Measurements from ENCODE around the gene BUD13. TPM values are rescaled to one million over a fixed set of nuclear protein-coding genes. Genes with fewer than 3 reads are reported as not detected.

The BUD13 gene
- total RNA-seq, 1 donor = 14.5 TPM

- TF ChIP-seq, protein P1, sequence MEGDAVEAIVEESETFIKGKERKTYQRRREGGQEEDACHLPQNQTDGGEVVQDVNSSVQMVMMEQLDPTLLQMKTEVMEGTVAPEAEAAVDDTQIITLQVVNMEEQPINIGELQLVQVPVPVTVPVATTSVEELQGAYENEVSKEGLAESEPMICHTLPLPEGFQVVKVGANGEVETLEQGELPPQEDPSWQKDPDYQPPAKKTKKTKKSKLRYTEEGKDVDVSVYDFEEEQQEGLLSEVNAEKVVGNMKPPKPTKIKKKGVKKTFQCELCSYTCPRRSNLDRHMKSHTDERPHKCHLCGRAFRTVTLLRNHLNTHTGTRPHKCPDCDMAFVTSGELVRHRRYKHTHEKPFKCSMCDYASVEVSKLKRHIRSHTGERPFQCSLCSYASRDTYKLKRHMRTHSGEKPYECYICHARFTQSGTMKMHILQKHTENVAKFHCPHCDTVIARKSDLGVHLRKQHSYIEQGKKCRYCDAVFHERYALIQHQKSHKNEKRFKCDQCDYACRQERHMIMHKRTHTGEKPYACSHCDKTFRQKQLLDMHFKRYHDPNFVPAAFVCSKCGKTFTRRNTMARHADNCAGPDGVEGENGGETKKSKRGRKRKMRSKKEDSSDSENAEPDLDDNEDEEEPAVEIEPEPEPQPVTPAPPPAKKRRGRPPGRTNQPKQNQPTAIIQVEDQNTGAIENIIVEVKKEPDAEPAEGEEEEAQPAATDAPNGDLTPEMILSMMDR (IDR thresholded peaks at IDR 0.05; ENCODE audit: extremely low read depth, low read depth, low read length) = no peak
These were observed 62.6 kb downstream of the BUD13 start for GRCh38 chr11:116710001-116710674.

GRCh38 chr11:116707746-116708145 is 65.0 kb downstream of the BUD13 start:
- Histone ChIP-seq H3K9me3 (ENCODE audit: low read depth, low read length) (no peaks in the 10 kb centered on the region), H3K79me2 (ENCODE audit: insufficient read depth, low read length) (no peaks in the 10 kb centered on the region), H4K20me1 (ENCODE audit: insufficient read depth, low read length) (no peaks in the 10 kb centered on the region), H3K27ac (ENCODE audit: low read depth, low read length) (no peak overlapping the region), H3K4me2 (ENCODE audit: insufficient read depth, low read length) (no peak overlapping the region), H3K4me3 (ENCODE audit: insufficient read depth, low read length) (no peak overlapping the region), H3K36me3 (ENCODE audit: insufficient read depth, low read length) (no peaks in the 10 kb centered on the region), H2AFZ (ENCODE audit: low read length) (no peak overlapping the region), H3K27me3 (ENCODE audit: insufficient read depth, low read length) (peaks cover 29% of the 10 kb centered on the region), H3K4me1 (ENCODE audit: insufficient read depth, low read length) (no peaks in the 10 kb centered on the region)
- TF ChIP-seq, protein P1 (IDR thresholded peaks at IDR 0.05; ENCODE audit: extremely low read depth, low read depth, low read length) = no peak
- no peak for DNase-seq (ENCODE audit: insufficient read length, low spot score, missing footprints)

More at GRCh38 chr11:116710001-116710674, 62.6 kb downstream of the BUD13 start:
- H3K4me2 ChIP-seq (ENCODE audit: insufficient read depth, low read length) = no peak overlapping the region
- H3K4me3 ChIP-seq (ENCODE audit: insufficient read depth, low read length) = no peak overlapping the region
- H3K79me2 ChIP-seq (ENCODE audit: insufficient read depth, low read length) = no peaks in the 10 kb centered on the region
- no peak overlapping the region for H3K27ac ChIP-seq (ENCODE audit: low read depth, low read length)
- no peaks in the 10 kb centered on the region for H4K20me1 ChIP-seq (ENCODE audit: insufficient read depth, low read length)
- H3K4me1 ChIP-seq (ENCODE audit: insufficient read depth, low read length) = no peaks in the 10 kb centered on the region
- H3K27me3 ChIP-seq (ENCODE audit: insufficient read depth, low read length) = peaks cover 29% of the 10 kb centered on the region
- H3K36me3 ChIP-seq (ENCODE audit: insufficient read depth, low read length) = no peaks in the 10 kb centered on the region
- H2AFZ ChIP-seq (ENCODE audit: low read length) = no peak overlapping the region
- DNase-seq (ENCODE audit: insufficient read length, low spot score, missing footprints) = no peak
- no peaks in the 10 kb centered on the region for H3K9me3 ChIP-seq (ENCODE audit: low read depth, low read length)

GRCh38 chr11:116707161-116707629 is 65.6 kb downstream of the BUD13 start:
- Histone ChIP-seq H3K9me3 (ENCODE audit: low read depth, low read length) (no peaks in the 10 kb centered on the region), H3K36me3 (ENCODE audit: insufficient read depth, low read length) (no peaks in the 10 kb centered on the region), H3K4me2 (ENCODE audit: insufficient read depth, low read length) (no peak overlapping the region), H3K27ac (ENCODE audit: low read depth, low read length) (no peak overlapping the region), H3K4me3 (ENCODE audit: insufficient read depth, low read length) (no peak overlapping the region), H4K20me1 (ENCODE audit: insufficient read depth, low read length) (no peaks in the 10 kb centered on the region), H3K27me3 (ENCODE audit: insufficient read depth, low read length) (peaks cover 29% of the 10 kb centered on the region), H3K79me2 (ENCODE audit: insufficient read depth, low read length) (no peaks in the 10 kb centered on the region), H3K4me1 (ENCODE audit: insufficient read depth, low read length) (no peaks in the 10 kb centered on the region), H2AFZ (ENCODE audit: low read length) (no peak overlapping the region)
- TF ChIP-seq, protein P1 (IDR thresholded peaks at IDR 0.05; ENCODE audit: extremely low read depth, low read depth, low read length) = no peak
- no peak for DNase-seq (ENCODE audit: insufficient read length, low spot score, missing footprints)

DNA sequence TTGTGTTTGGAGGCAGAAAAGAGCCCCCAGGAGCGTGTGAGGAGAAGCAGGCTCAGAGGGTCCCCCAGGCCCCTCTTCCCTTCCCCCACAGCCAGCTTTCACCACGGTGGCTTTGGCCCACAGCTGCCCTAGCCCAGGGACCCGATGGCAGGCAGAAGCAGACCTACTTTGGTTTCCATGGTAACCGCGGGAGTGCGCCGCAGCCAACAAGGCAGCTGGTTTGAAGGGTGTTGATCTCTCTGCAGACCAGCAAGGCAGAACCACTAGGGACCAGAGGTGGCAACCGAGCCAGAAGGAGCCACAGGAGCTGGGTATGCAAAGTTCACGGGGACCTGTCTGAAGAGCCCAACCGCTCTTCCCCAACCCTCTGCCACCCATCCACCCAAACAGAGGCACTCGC is 69.4 kb downstream of the BUD13 start:
- no peaks in the 10 kb centered on the region for H3K4me1 ChIP-seq (ENCODE audit: insufficient read depth, low read length)
- no peaks in the 10 kb centered on the region for H3K36me3 ChIP-seq (ENCODE audit: insufficient read depth, low read length)
- H3K4me2 ChIP-seq (ENCODE audit: insufficient read depth, low read length) = no peak overlapping the region
- no peak overlapping the region for H3K4me3 ChIP-seq (ENCODE audit: insufficient read depth, low read length)
- no peak overlapping the region for H2AFZ ChIP-seq (ENCODE audit: low read length)
- H4K20me1 ChIP-seq (ENCODE audit: insufficient read depth, low read length) = no peaks in the 10 kb centered on the region
- peaks cover 21% of the 10 kb centered on the region for H3K27me3 ChIP-seq (ENCODE audit: insufficient read depth, low read length)
- no peaks in the 10 kb centered on the region for H3K9me3 ChIP-seq (ENCODE audit: low read depth, low read length)
- TF ChIP-seq, protein P1 (IDR thresholded peaks at IDR 0.05; ENCODE audit: extremely low read depth, low read depth, low read length) = no peak
- H3K79me2 ChIP-seq (ENCODE audit: insufficient read depth, low read length) = no peaks in the 10 kb centered on the region
- no peak overlapping the region for H3K27ac ChIP-seq (ENCODE audit: low read depth, low read length)
- no peak for DNase-seq (ENCODE audit: insufficient read length, low spot score, missing footprints)

Measured in osteoblast (primary cell).